SU-DHL-6 (cell line): ENCODE results near the gene ROR1.

Experiments used
- H2AFZ ChIP-seq: fragments of 200-600 bp; sonication (generic); 2 replicates; pipeline ENCODE4 v1.6.1; 2014; ENCODE audit warnings: low read depth, mild to moderate bottlenecking, moderate library complexity, mixed read lengths, antibody characterized with exemption, low read length; ENCODE audit not compliant: severe bottlenecking
- H3F3A ChIP-seq: fragments of 200-600 bp; shearing (Covaris generic); 2 replicates; pipeline ENCODE4 v1.6.0; 2016; ENCODE audit warnings: antibody characterized with exemption, mild to moderate bottlenecking; ENCODE audit not compliant: insufficient read depth
- H3K27ac ChIP-seq: fragments of 200-600 bp; sonication (generic); 2 replicates; pipeline ENCODE4 v1.5.1; 2016; ENCODE audit warnings: low read depth, mild to moderate bottlenecking, low read length, moderate library complexity, mixed read lengths
- H3K27me3 ChIP-seq: fragments of 200-600 bp; sonication (generic), shearing (Covaris generic); 2 replicates; pipeline ENCODE4 v1.6.0; 2014; ENCODE audit warnings: mild to moderate bottlenecking, low read length
- H3K36me3 ChIP-seq: fragments of 200-600 bp; sonication (generic); 2 replicates; pipeline ENCODE4 v1.6.1; 2014; ENCODE audit warnings: mild to moderate bottlenecking, low read length, mixed read lengths
- H3K4me2 ChIP-seq: fragments of 300-600, 200-600 bp; shearing (Covaris generic), sonication (generic); 2 replicates; pipeline ENCODE4 v1.6.0; 2014; ENCODE audit warnings: low read length, low read depth, mild to moderate bottlenecking; ENCODE audit not compliant: poor library complexity, severe bottlenecking
- H3K4me3 ChIP-seq: fragments of 200-600 bp; sonication (generic); 2 replicates; pipeline ENCODE4 v1.5.1; 2014; ENCODE audit warnings: antibody characterized with exemption, low read length, mild to moderate bottlenecking, mixed read lengths; ENCODE audit not compliant: insufficient read depth, poor library complexity, severe bottlenecking
- H3K79me2 ChIP-seq: fragments of 200-600 bp; sonication (generic); 2 replicates; pipeline ENCODE4 v1.6.1; 2014; ENCODE audit warnings: mild to moderate bottlenecking, low read length, moderate library complexity; ENCODE audit not compliant: insufficient read depth
- H3K9ac ChIP-seq: fragments of 200-600 bp; sonication (generic); 2 replicates; pipeline ENCODE4 v1.7.0; 2014; ENCODE audit warnings: mild to moderate bottlenecking, low read length
- H3K9me2 ChIP-seq: fragments of 200-600 bp; sonication (generic); replicated peaks from 2 replicates; pipeline ENCODE4 v1.6.1; 2014; ENCODE audit warnings: low read length; ENCODE audit not compliant: insufficient read depth
- H3K9me3 ChIP-seq: fragments of 200-600 bp; sonication (generic); 2 replicates; pipeline ENCODE4 v1.6.1; 2014; ENCODE audit warnings: low read length, mixed read lengths; ENCODE audit not compliant: insufficient read depth
- H4K20me1 ChIP-seq: fragments of 200-600 bp; sonication (generic); 2 replicates; pipeline ENCODE4 v1.6.1; 2014; ENCODE audit warnings: low read depth, mild to moderate bottlenecking, antibody characterized with exemption, low read length, moderate library complexity, mixed read lengths
- CTCF ChIP-seq: fragments of 200-600 bp; sonication (generic); IDR thresholded peaks from one replicate; pipeline ENCODE4 v1.5.1; 2017; ENCODE audit warnings: antibody characterized with exemption, mild to moderate bottlenecking, low read length, moderate library complexity; ENCODE audit not compliant: insufficient read depth, poor library complexity, severe bottlenecking
- EZH2phosphoT487 ChIP-seq: fragments of 200-600 bp; sonication (generic), shearing (Covaris generic); conservative IDR thresholded peaks from 2 replicates; pipeline ENCODE4 v1.6.1; 2018; ENCODE audit warnings: mild to moderate bottlenecking, antibody characterized with exemption, low read length, moderate library complexity, mixed read lengths

Gene ROR1

DNA sequence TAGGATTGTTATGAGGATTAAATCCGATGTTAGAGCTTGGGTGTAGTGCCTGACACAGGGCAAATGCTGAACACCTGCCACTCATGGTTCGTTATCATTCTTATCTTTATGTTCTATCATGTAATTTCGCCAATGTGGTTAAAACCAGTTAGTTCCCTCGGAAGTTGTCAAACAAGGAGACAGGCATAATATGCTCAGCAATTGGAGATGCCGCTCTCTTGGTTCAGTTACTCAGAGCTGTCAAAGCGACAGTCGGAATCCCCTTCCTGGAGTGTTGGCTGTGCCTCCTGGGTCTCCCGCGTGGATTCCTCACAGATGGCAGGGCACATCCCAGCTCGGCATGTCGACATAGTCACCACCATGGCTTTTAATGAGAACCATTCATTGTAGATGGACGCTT, 192.2 kb downstream of the ROR1 start:
- Histone ChIP-seq H4K20me1 (no peaks in the 10 kb centered on the region), H3K4me3 (no peak overlapping the region), H3K79me2 (no peaks in the 10 kb centered on the region)

GRCh38 chr1:63967901-63968300, 194.1 kb downstream of the ROR1 start:
- no peak overlapping the region for H3K4me2 ChIP-seq
- H4K20me1 ChIP-seq: no peaks in the 10 kb centered on the region
- no peak overlapping the region for H3K9ac ChIP-seq
- H3K4me3 ChIP-seq: no peak overlapping the region
- no peaks in the 10 kb centered on the region for H3F3A ChIP-seq
- no peaks in the 10 kb centered on the region for H3K9me3 ChIP-seq
- TF ChIP-seq CTCF (no peak), EZH2phosphoT487 (no peak)
- no peaks in the 10 kb centered on the region for H3K9me2 ChIP-seq
- no peak overlapping the region for H2AFZ ChIP-seq
- no peak overlapping the region for H3K27ac ChIP-seq
- H3K27me3 ChIP-seq: no peaks in the 10 kb centered on the region
- no peaks in the 10 kb centered on the region for H3K36me3 ChIP-seq
- no peaks in the 10 kb centered on the region for H3K79me2 ChIP-seq

More for the DNA sequence above, 192.2 kb downstream of the ROR1 start:
- H2AFZ ChIP-seq: no peak overlapping the region
- no peak overlapping the region for H3K9ac ChIP-seq
- no peak overlapping the region for H3K27ac ChIP-seq
- H3K27me3 ChIP-seq: no peaks in the 10 kb centered on the region
- H3K4me2 ChIP-seq: no peak overlapping the region
- H3K9me2 ChIP-seq: no peaks in the 10 kb centered on the region
- no peak for TF ChIP-seq CTCF
- no peak for TF ChIP-seq EZH2phosphoT487
- H3F3A ChIP-seq: no peaks in the 10 kb centered on the region
- H3K36me3 ChIP-seq: no peaks in the 10 kb centered on the region
- H3K9me3 ChIP-seq: no peaks in the 10 kb centered on the region

DNA sequence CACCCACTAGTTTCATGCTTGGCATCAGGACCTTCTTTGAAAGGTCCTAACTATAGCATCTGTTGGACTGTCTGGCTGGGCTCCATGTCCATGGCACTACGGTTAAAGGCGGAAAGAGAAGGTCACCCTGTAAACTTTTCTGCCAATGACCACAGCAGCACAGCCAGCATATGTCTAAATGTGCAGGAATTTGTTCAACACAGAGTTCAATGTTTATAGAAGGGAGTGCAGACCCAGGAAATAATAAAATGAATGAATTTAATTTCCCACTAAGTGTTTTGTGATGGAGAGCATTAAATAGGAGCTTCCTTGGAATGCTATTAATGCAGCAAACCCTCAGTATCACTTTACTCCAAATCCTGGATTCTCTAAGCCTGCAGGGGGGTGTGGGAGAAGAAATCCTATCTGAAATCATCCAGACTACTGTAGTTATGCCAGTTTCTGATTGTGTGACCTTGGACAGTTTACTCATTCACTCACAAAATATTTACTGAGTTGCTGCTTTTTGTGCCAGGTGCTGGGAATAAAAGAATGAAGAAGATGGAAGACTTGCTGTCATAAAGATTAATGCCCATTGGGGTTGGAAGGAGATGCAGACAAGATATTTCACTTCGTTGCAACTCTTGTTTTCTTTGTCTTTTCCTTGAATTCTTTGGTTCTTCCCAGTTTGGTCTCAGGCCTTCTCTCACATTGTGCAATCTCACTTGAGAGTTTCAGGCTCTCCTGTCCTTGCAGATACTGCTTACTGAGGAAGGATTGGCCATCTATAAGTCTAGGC, 195.0 kb downstream of the ROR1 start:
- H3K9me3 ChIP-seq: no peaks in the 10 kb centered on the region
- no peaks in the 10 kb centered on the region for H3K27me3 ChIP-seq
- no peak overlapping the region for H3K9ac ChIP-seq
- H3K36me3 ChIP-seq: no peaks in the 10 kb centered on the region
- no peak overlapping the region for H2AFZ ChIP-seq
- no peaks in the 10 kb centered on the region for H3K79me2 ChIP-seq
- no peaks in the 10 kb centered on the region for H4K20me1 ChIP-seq
- H3K9me2 ChIP-seq: no peaks in the 10 kb centered on the region
- H3K27ac ChIP-seq: no peak overlapping the region
- no peak overlapping the region for H3K4me3 ChIP-seq
- TF ChIP-seq CTCF: no peak
- no peak for TF ChIP-seq EZH2phosphoT487
- H3F3A ChIP-seq: no peaks in the 10 kb centered on the region
- H3K4me2 ChIP-seq: no peak overlapping the region
